Gastroesophageal sphincter (tissue), 3 donors: Measurements from ENCODE around the gene AKR1B15.

Experiments
- POLR2A ChIP-seq, 2 donors: fragments of 450-650 bp; IDR thresholded peaks; one replicate each; pipeline ENCODE4 v1.6.1; 2017; ENCODE audit warnings: antibody characterized with exemption in 2 of 2, mild to moderate bottlenecking in 2 of 2, moderate library complexity in 1 of 2
- TF ChIP-seq, protein P1 (sequence below), 4 experiments: fragments of 200-600 bp in 2 of 4; fragments of 450-650 bp in 2 of 4; sonication (generic) in 1 of 4; IDR thresholded peaks; one replicate each; pipeline ENCODE4 v1.5.1; 2017 to 2019; ENCODE audit warnings: antibody characterized with exemption in 4 of 4, mild to moderate bottlenecking in 2 of 4, moderate library complexity in 2 of 4

DNA sequence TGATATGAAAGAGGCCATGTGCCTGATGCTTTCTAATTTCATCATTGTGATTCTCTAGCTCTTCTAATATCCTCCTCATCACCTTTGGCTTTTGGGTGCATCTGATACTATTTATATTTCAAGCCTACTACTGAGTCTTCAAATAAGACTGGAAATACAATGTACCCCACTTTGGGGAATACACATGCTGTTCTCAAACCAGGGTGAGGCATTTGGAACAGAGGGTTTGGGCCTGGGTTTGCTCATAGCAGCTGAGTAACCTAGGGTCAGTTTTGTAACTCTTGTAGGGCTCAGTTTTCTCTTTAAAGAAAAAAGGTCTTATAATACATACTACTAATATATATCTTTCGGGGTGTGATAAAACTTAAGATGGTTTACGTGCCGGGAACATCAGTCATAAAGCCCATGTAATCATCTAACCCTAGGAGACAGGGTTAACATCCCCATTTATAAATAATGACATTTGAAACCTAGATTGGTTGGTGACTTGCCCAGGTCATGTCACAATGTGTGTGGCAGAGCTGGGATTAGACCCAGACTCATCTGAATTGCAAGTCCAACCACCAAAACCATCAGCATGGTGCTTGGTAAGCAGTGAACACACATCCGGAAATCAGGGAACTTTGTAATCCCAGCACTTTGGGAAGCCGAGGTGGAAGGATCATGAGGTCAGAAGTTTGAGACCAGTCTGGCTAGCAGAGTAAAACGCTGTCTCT lies 23.0 kb downstream of the AKR1B15 start:
- TF ChIP-seq, protein P1, sequence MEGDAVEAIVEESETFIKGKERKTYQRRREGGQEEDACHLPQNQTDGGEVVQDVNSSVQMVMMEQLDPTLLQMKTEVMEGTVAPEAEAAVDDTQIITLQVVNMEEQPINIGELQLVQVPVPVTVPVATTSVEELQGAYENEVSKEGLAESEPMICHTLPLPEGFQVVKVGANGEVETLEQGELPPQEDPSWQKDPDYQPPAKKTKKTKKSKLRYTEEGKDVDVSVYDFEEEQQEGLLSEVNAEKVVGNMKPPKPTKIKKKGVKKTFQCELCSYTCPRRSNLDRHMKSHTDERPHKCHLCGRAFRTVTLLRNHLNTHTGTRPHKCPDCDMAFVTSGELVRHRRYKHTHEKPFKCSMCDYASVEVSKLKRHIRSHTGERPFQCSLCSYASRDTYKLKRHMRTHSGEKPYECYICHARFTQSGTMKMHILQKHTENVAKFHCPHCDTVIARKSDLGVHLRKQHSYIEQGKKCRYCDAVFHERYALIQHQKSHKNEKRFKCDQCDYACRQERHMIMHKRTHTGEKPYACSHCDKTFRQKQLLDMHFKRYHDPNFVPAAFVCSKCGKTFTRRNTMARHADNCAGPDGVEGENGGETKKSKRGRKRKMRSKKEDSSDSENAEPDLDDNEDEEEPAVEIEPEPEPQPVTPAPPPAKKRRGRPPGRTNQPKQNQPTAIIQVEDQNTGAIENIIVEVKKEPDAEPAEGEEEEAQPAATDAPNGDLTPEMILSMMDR (IDR thresholded peaks at IDR 0.05) = no peak
- no peak for TF ChIP-seq POLR2A (IDR thresholded peaks at IDR 0.05)
